ENCODE results near the gene RAB37. TPM values are rescaled to one million over a fixed set of nuclear protein-coding genes. Genes with fewer than 3 reads are reported as not detected.
A peak's percentile ranks its signal among the peaks of the same experiment; 100 is the strongest.

The RAB37 gene
- total and polyA plus RNA-seq, 2 of the 13 experiments (the other 11 are each of a cell fraction or from before 2014, with no cell fraction given), result 0.91 to 3.7 TPM

- TF ChIP-seq ZNF264 (CRISPR knock-in tag; IDR thresholded peaks at IDR 0.05), result peak; percentile 95
- peak; percentile 99 for TF ChIP-seq PAXIP1 (CRISPR knock-in tag; conservative IDR thresholded peaks at IDR 0.05)
- TF ChIP-seq FOXO4 (CRISPR knock-in tag; conservative IDR thresholded peaks at IDR 0.05), result no peak
- no peak for TF ChIP-seq ZKSCAN1 (IDR thresholded peaks at IDR 0.05; ENCODE audit: low read length)
- TF ChIP-seq CHD4 (IDR thresholded peaks at IDR 0.05; ENCODE audit: borderline replicate concordance, low read length), result no peak
- TF ChIP-seq ZNF644 (CRISPR knock-in tag; IDR thresholded peaks at IDR 0.05; ENCODE audit: low read depth), result peak; percentile 89
- no peak for TF ChIP-seq ZNF841 (CRISPR knock-in tag; IDR thresholded peaks at IDR 0.05; ENCODE audit: borderline replicate concordance)
- no peak for TF ChIP-seq LBX2 (CRISPR knock-in tag; IDR thresholded peaks at IDR 0.05; ENCODE audit: borderline replicate concordance)
- no peak for TF ChIP-seq JUNB (CRISPR knock-in tag; IDR thresholded peaks at IDR 0.05; ENCODE audit: borderline replicate concordance)
- peak; percentile 94 for TF ChIP-seq CBX5 (CRISPR knock-in tag; IDR thresholded peaks at IDR 0.05; ENCODE audit: borderline replicate concordance)
- peak; percentile 92 for TF ChIP-seq ZMAT3 (CRISPR knock-in tag; conservative IDR thresholded peaks at IDR 0.05)
- TF ChIP-seq ZNF780A (CRISPR knock-in tag; IDR thresholded peaks at IDR 0.05), result peak; percentile 73; the same call in 1 of the 2 replicates
- no peak for TF ChIP-seq ZNF720 (CRISPR knock-in tag; IDR thresholded peaks at IDR 0.05)
- TF ChIP-seq SUZ12 (IDR thresholded peaks at IDR 0.05; ENCODE audit: low read depth, low read length), result no peak
- TF ChIP-seq MYNN (CRISPR knock-in tag; IDR thresholded peaks at IDR 0.05; ENCODE audit: low read depth), result no peak
- no peak for TF ChIP-seq SRSF4 (IDR thresholded peaks at IDR 0.05; ENCODE audit: low read depth, low read length, poor library complexity, severe bottlenecking)
- TF ChIP-seq ZSCAN29 (CRISPR knock-in tag; conservative IDR thresholded peaks at IDR 0.05), result 0 out of 2 replicates have a peak, but pooled peaks have one; percentile 41
- no peak for TF ChIP-seq CENPBD1 (CRISPR knock-in tag; IDR thresholded peaks at IDR 0.05; ENCODE audit: borderline replicate concordance, low read depth)
- TF ChIP-seq HOXA7 (CRISPR knock-in tag; IDR thresholded peaks at IDR 0.05), result no peak
- TF ChIP-seq KLF12 (CRISPR knock-in tag; IDR thresholded peaks at IDR 0.05; ENCODE audit: borderline replicate concordance), result peak; percentile 35; the same call in 1 of the 2 replicates
- peak; percentile 66; the same call in 1 of the 2 replicates for TF ChIP-seq PCBP1 (IDR thresholded peaks at IDR 0.05; ENCODE audit: borderline replicate concordance, low read depth, low read length)
- peak; percentile 80 for TF ChIP-seq NFKBIZ (CRISPR knock-in tag; IDR thresholded peaks at IDR 0.05)
- TF ChIP-seq REPIN1 (CRISPR knock-in tag; IDR thresholded peaks at IDR 0.05; ENCODE audit: borderline replicate concordance, low read depth), result peak; percentile 99
- no peak for TF ChIP-seq RBM39 (IDR thresholded peaks at IDR 0.05; ENCODE audit: low read depth, low read length, poor library complexity, severe bottlenecking)
- no peak; the same call in 1 of the 2 replicates for TF ChIP-seq NFYC (CRISPR knock-in tag; IDR thresholded peaks at IDR 0.05)
Observed at GRCh38 chr17:74736513-74737298, at the start of gene RAB37 (continued).

Measured in HepG2 (cell line).